Uterus (tissue), 2 donors: ENCODE measurements around the gene ARVCF.

Experiments used
- CTCF ChIP-seq, 4 experiments: fragments of 200-600 bp in 2 of 4; fragments of 450-650 bp in 2 of 4; sonication (generic) in 2 of 4; IDR thresholded peaks; one replicate each; pipeline ENCODE4 v1.5.1; 2016 to 2019; ENCODE audit warnings: antibody characterized with exemption in 4 of 4, mild to moderate bottlenecking in 2 of 4, moderate library complexity in 1 of 4
- POLR2A ChIP-seq, 2 donors: fragments of 450-650 bp; IDR thresholded peaks; one replicate each; pipeline ENCODE4 v1.6.1; 2016; ENCODE audit warnings: antibody characterized with exemption in 2 of 2, mild to moderate bottlenecking in 1 of 2, moderate library complexity in 1 of 2

GRCh38 chr22:20011993-20012740, 4.5 kb downstream of the ARVCF start:
- TF ChIP-seq CTCF (IDR thresholded peaks at IDR 0.05): no peak
- TF ChIP-seq POLR2A (IDR thresholded peaks at IDR 0.05): no peak
